ENCODE results near the gene CDC42EP4. TPM values are rescaled to one million over a fixed set of nuclear protein-coding genes. Genes with fewer than 3 reads are reported as not detected.

The CDC42EP4 gene
- total RNA-seq, 2 donors from 2014 or later, result 35.4 to 56.0 TPM

GRCh38 chr17:73357981-73358380 is 46.2 kb upstream of the CDC42EP4 start:
- H3K27ac ChIP-seq, result no peak overlapping the region
- peaks cover 0 to 28% of the 10 kb centered on the region in 2 donors for H3K4me1 ChIP-seq
- H3K4me3 ChIP-seq, result no peak overlapping the region
- no peaks in the 10 kb centered on the region for H3K27me3 ChIP-seq
- TF ChIP-seq, protein P1, sequence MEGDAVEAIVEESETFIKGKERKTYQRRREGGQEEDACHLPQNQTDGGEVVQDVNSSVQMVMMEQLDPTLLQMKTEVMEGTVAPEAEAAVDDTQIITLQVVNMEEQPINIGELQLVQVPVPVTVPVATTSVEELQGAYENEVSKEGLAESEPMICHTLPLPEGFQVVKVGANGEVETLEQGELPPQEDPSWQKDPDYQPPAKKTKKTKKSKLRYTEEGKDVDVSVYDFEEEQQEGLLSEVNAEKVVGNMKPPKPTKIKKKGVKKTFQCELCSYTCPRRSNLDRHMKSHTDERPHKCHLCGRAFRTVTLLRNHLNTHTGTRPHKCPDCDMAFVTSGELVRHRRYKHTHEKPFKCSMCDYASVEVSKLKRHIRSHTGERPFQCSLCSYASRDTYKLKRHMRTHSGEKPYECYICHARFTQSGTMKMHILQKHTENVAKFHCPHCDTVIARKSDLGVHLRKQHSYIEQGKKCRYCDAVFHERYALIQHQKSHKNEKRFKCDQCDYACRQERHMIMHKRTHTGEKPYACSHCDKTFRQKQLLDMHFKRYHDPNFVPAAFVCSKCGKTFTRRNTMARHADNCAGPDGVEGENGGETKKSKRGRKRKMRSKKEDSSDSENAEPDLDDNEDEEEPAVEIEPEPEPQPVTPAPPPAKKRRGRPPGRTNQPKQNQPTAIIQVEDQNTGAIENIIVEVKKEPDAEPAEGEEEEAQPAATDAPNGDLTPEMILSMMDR (IDR thresholded peaks at IDR 0.05), result no peak
- H3K9me3 ChIP-seq, result no peaks in the 10 kb centered on the region
- H3K36me3 ChIP-seq, result no peaks in the 10 kb centered on the region
- no peak for DNase-seq (ENCODE audit: low spot score)

- H3K4me3 ChIP-seq, result no peak overlapping the region
- TF ChIP-seq, protein P1 (IDR thresholded peaks at IDR 0.05), result no peak
- no peak for DNase-seq (ENCODE audit: low spot score)
- no peaks in the 10 kb centered on the region for H3K9me3 ChIP-seq
- peaks cover 0 to 28% of the 10 kb centered on the region in 2 donors for H3K4me1 ChIP-seq
- no peaks in the 10 kb centered on the region for H3K36me3 ChIP-seq
- no peaks in the 10 kb centered on the region for H3K27me3 ChIP-seq
- no peak overlapping the region for H3K27ac ChIP-seq
These were observed 45.5 kb upstream of the CDC42EP4 start for GRCh38 chr17:73357318-73357717.

- Histone ChIP-seq H3K4me3 (no peak overlapping the region), H3K27me3 (no peaks in the 10 kb centered on the region), H3K36me3 (no peaks in the 10 kb centered on the region), H3K4me1 (peaks cover 0 to 28% of the 10 kb centered on the region in 2 donors), H3K9me3 (no peaks in the 10 kb centered on the region), H3K27ac (no peak overlapping the region)
- DNase-seq (ENCODE audit: low spot score), result no peak
- TF ChIP-seq, protein P1 (IDR thresholded peaks at IDR 0.05), result no peak
These were observed 44.9 kb upstream of the CDC42EP4 start for GRCh38 chr17:73356561-73357170.

- DNase-seq (ENCODE audit: low spot score), result no peak
- peaks cover 0 to 17% of the 10 kb centered on the region in 2 donors for H3K4me1 ChIP-seq
- TF ChIP-seq, protein P1 (IDR thresholded peaks at IDR 0.05), result no peak
- no peak overlapping the region for H3K4me3 ChIP-seq
- H3K9me3 ChIP-seq, result no peaks in the 10 kb centered on the region
- H3K27me3 ChIP-seq, result no peaks in the 10 kb centered on the region
- H3K27ac ChIP-seq, result no peak overlapping the region
- H3K36me3 ChIP-seq, result no peaks in the 10 kb centered on the region
These were observed 42.9 kb upstream of the CDC42EP4 start for GRCh38 chr17:73354423-73355284.

DNA sequence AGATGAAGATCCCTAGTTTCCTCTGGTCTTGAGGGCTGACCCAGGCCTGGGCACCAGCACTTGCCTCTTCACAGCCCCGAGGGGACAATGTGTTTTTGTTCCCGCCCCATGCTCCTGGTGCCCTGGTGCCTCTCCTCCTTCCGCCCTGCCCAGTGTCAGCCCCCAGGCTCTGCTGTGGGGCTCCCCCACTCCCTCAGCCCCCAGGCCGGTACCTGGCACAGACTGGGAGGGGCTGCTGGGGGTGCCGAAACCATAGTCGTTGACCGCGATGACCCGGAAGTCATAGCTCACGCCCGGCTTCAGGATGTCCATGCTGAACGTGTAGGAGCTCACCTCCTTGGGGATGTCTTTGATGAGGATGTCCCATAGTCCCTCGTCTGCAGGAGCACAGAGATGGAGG is 40.5 kb upstream of the CDC42EP4 start:
- no peak overlapping the region for H3K27ac ChIP-seq
- no peaks in the 10 kb centered on the region for H3K9me3 ChIP-seq
- TF ChIP-seq, protein P1 (IDR thresholded peaks at IDR 0.05), result no peak
- peaks cover 0 to 19% of the 10 kb centered on the region in 2 donors for H3K4me1 ChIP-seq
- H3K27me3 ChIP-seq, result no peaks in the 10 kb centered on the region
- H3K36me3 ChIP-seq, result no peaks in the 10 kb centered on the region
- no peak overlapping the region for H3K4me3 ChIP-seq
- no peak for DNase-seq (ENCODE audit: low spot score)

Measured in right atrium auricular region (tissue), 2 donors.